Neural cell (in vitro differentiated cells): ENCODE measurements around the gene CNDP2. TPM values are rescaled to one million over a fixed set of nuclear protein-coding genes. Genes with fewer than 3 reads are reported as not detected.

Source experiments
- H2AFZ ChIP-seq: fragments of 200-600, 300-800 bp; sonication (generic), shearing (Covaris generic); 2 replicates; pipeline ENCODE4 v1.6.0; 2014; ENCODE audit warnings: low read depth, mild to moderate bottlenecking, antibody characterized with exemption, low read length, moderate library complexity
- H3F3A ChIP-seq: fragments of 200-600 bp; shearing (Covaris generic); 2 replicates; pipeline ENCODE4 v1.6.1; 2016; ENCODE audit warnings: mild to moderate bottlenecking, moderate library complexity, mixed read lengths, antibody characterized with exemption, low read length; ENCODE audit not compliant: insufficient read depth, poor library complexity, severe bottlenecking
- H3K27ac ChIP-seq: fragments of 200-600, 300-800 bp; sonication (generic), shearing (Covaris generic); 2 replicates; pipeline ENCODE4 v1.5.1; 2014; ENCODE audit warnings: mild to moderate bottlenecking, low read length, moderate library complexity
- H3K27me3 ChIP-seq: fragments of 300-800, 200-600 bp; sonication (generic), shearing (Covaris generic); 2 replicates; pipeline ENCODE4 v1.6.0; 2014; ENCODE audit warnings: mild to moderate bottlenecking, low read depth, low read length, moderate library complexity; ENCODE audit not compliant: insufficient read depth
- H3K36me3 ChIP-seq: fragments of 300-800, 200-600 bp; sonication (generic), shearing (Covaris generic); 2 replicates; pipeline ENCODE4 v1.5.1; 2014; ENCODE audit warnings: mild to moderate bottlenecking, antibody characterized with exemption, low read length, moderate library complexity; ENCODE audit not compliant: insufficient read depth
- H3K4me2 ChIP-seq: fragments of 300-800, 200-600 bp; sonication (generic), shearing (Covaris generic); 2 replicates; pipeline ENCODE4 v1.6.0; 2014; ENCODE audit warnings: mild to moderate bottlenecking, low read length
- H3K4me3 ChIP-seq: fragments of 300-800, 200-600 bp; sonication (generic), shearing (Covaris generic); 2 replicates; pipeline ENCODE4 v1.5.1; 2014; ENCODE audit warnings: mild to moderate bottlenecking, low read length, moderate library complexity
- H3K79me2 ChIP-seq: fragments of 200-600 bp; shearing (Covaris generic); replicated peaks from 2 replicates; pipeline ENCODE4 v1.6.0; 2014; ENCODE audit warnings: mild to moderate bottlenecking, low read length, moderate library complexity; ENCODE audit not compliant: insufficient read depth
- H3K9ac ChIP-seq: fragments of 300-800, 200-600 bp; sonication (generic), shearing (Covaris generic); 2 replicates; pipeline ENCODE4 v1.6.1; 2016; ENCODE audit warnings: mild to moderate bottlenecking, low read length, mixed read lengths
- H3K9me2 ChIP-seq: fragments of 200-600 bp; shearing (Covaris generic); 2 replicates; pipeline ENCODE4 v1.6.1; 2016; ENCODE audit warnings: mild to moderate bottlenecking, low read length, mixed read lengths; ENCODE audit not compliant: insufficient read depth
- H3K9me3 ChIP-seq: fragments of 200-600, 300-800 bp; sonication (generic), shearing (Covaris generic); 2 replicates; pipeline ENCODE4 v1.6.1; 2016; ENCODE audit warnings: mild to moderate bottlenecking, mixed run types, low read length, moderate library complexity, mixed read lengths
- H4K20me1 ChIP-seq: fragments of 200-600 bp; shearing (Covaris generic); 2 replicates; pipeline ENCODE4 v1.6.1; 2016; ENCODE audit warnings: mild to moderate bottlenecking, mixed run types; ENCODE audit not compliant: insufficient read depth
- CTCF ChIP-seq: fragments of 450-650 bp; IDR thresholded peaks from 2 replicates; pipeline ENCODE4 v1.5.1; 2014; ENCODE audit warnings: antibody characterized with exemption, mild to moderate bottlenecking, moderate library complexity; ENCODE audit not compliant: poor library complexity, severe bottlenecking
- EP300 ChIP-seq: fragments of 450-650 bp; conservative IDR thresholded peaks from 2 replicates; pipeline ENCODE4 v1.6.1; 2014; ENCODE audit warnings: antibody characterized with exemption, mild to moderate bottlenecking, moderate library complexity; ENCODE audit not compliant: poor library complexity, severe bottlenecking
- EZH2 ChIP-seq: fragments of 200-600, 300-800 bp; shearing (Covaris generic), sonication (generic); IDR thresholded peaks from 2 replicates; pipeline ENCODE4 v1.6.1; 2014; ENCODE audit warnings: antibody characterized with exemption, low read length, borderline replicate concordance, mild to moderate bottlenecking; ENCODE audit not compliant: insufficient read depth, poor library complexity, severe bottlenecking
- MXI1 ChIP-seq: fragments of 450-650 bp; conservative IDR thresholded peaks from 2 replicates; pipeline ENCODE4 v1.6.1; 2014; ENCODE audit warnings: antibody characterized with exemption, mild to moderate bottlenecking; ENCODE audit not compliant: poor library complexity, severe bottlenecking
- POLR2AphosphoS5 ChIP-seq: IDR thresholded peaks from 2 replicates; pipeline ENCODE4 v1.6.1; 2012
- RAD21 ChIP-seq: fragments of 450-650 bp; conservative IDR thresholded peaks from 2 replicates; pipeline ENCODE4 v1.6.1; 2014; ENCODE audit warnings: antibody characterized with exemption, mild to moderate bottlenecking, moderate library complexity
- SMC3 ChIP-seq: fragments of 450-650 bp; conservative IDR thresholded peaks from 2 replicates; pipeline ENCODE4 v1.6.1; 2014; ENCODE audit warnings: antibody characterized with exemption, mild to moderate bottlenecking, moderate library complexity; ENCODE audit not compliant: poor library complexity
- TAF1 ChIP-seq: IDR thresholded peaks from 2 replicates; pipeline ENCODE4 v1.6.1; 2012; ENCODE audit warnings: low read depth
- polyA plus RNA-seq: library from polyadenylated mRNA; depleted of rRNA; stranded (reverse); fragments of >200 nt; gene quantifications from 2 replicates; pipeline ENCODE4 v1.2.3, GENCODE V29; 2014
- TF ChIP-seq, protein P1 (sequence below): IDR thresholded peaks from 2 replicates; pipeline ENCODE4 v1.6.1; 2012; ENCODE audit warnings: borderline replicate concordance

CNDP2 gene
- polyA plus RNA-seq, 1 donor from 2014 or later = 35.7 TPM

DNA sequence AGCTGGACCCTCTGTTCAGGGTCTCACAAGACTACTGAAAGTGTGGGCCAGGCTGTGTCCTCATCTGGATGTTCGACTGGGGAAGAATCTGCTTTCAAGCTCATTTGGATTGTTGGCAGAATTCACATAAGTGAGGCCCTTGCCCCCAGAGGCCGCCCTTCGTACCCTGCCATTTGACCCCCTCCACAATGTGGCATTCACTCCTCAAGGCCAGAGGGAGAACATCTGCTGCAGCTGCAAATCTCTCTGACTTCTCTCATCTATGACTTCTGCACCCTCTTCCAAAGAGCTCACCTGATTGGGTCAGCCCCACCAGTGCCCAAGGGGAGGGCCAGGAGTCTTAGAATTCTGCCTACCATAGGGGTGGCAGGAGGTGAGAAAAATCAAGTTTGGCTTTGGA, 3.9 kb upstream of the CNDP2 start:
- Histone ChIP-seq H3K36me3 (no peaks in the 10 kb centered on the region), H3K4me3 (no peak overlapping the region), H3F3A (no peaks in the 10 kb centered on the region), H3K9me3 (no peaks in the 10 kb centered on the region), H3K9ac (no peak overlapping the region), H3K79me2 (peaks cover 6% of the 10 kb centered on the region), H3K4me2 (no peak overlapping the region), H3K27ac (no peak overlapping the region), H3K9me2 (no peaks in the 10 kb centered on the region), H2AFZ (no peak overlapping the region), H4K20me1 (no peaks in the 10 kb centered on the region), H3K27me3 (no peaks in the 10 kb centered on the region)
- TF ChIP-seq RAD21 (no peak), POLR2AphosphoS5 (no peak), CTCF (no peak), TAF1 (no peak), EP300 (no peak), MXI1 (no peak), SMC3 (no peak), EZH2 (no peak)
- TF ChIP-seq, protein P1, sequence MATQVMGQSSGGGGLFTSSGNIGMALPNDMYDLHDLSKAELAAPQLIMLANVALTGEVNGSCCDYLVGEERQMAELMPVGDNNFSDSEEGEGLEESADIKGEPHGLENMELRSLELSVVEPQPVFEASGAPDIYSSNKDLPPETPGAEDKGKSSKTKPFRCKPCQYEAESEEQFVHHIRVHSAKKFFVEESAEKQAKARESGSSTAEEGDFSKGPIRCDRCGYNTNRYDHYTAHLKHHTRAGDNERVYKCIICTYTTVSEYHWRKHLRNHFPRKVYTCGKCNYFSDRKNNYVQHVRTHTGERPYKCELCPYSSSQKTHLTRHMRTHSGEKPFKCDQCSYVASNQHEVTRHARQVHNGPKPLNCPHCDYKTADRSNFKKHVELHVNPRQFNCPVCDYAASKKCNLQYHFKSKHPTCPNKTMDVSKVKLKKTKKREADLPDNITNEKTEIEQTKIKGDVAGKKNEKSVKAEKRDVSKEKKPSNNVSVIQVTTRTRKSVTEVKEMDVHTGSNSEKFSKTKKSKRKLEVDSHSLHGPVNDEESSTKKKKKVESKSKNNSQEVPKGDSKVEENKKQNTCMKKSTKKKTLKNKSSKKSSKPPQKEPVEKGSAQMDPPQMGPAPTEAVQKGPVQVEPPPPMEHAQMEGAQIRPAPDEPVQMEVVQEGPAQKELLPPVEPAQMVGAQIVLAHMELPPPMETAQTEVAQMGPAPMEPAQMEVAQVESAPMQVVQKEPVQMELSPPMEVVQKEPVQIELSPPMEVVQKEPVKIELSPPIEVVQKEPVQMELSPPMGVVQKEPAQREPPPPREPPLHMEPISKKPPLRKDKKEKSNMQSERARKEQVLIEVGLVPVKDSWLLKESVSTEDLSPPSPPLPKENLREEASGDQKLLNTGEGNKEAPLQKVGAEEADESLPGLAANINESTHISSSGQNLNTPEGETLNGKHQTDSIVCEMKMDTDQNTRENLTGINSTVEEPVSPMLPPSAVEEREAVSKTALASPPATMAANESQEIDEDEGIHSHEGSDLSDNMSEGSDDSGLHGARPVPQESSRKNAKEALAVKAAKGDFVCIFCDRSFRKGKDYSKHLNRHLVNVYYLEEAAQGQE = no peak

DNA sequence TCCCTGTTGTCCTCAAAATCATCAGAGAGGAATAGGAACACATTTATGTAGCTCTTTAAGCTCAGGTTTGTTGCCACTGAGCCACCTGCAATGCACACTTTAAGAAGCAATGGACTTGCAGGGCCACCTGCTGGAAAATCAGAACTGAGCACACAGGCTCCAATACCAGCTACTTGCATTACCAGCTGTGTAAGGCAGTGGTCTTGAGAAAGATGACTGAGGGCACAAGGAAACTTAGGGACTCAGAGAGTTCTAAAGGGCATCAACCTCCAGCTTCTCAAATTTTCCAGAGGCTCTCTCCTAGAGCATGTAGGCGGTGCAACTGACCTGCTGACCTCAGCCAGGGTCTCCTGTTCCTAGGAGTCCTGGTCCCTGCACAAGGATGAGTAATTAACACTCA, 2.5 kb upstream of the CNDP2 start:
- H3F3A ChIP-seq = no peaks in the 10 kb centered on the region
- TF ChIP-seq CTCF (peak; percentile 91), MXI1 (no peak), EP300 (no peak), TAF1 (no peak), EZH2 (no peak), RAD21 (peak; percentile 93), SMC3 (peak; percentile 93), POLR2AphosphoS5 (no peak)
- TF ChIP-seq, protein P1 = no peak

More for the DNA sequence above, 2.5 kb upstream of the CNDP2 start:
- Histone ChIP-seq H3K36me3 (no peaks in the 10 kb centered on the region), H3K79me2 (peaks cover 21% of the 10 kb centered on the region), H3K27me3 (no peaks in the 10 kb centered on the region), H4K20me1 (no peaks in the 10 kb centered on the region), H3K9me2 (no peaks in the 10 kb centered on the region), H3K4me2 (no peak overlapping the region), H2AFZ (no peak overlapping the region), H3K9me3 (no peaks in the 10 kb centered on the region), H3K27ac (no peak overlapping the region), H3K4me3 (no peak overlapping the region), H3K9ac (no peak overlapping the region)
